ENCODE measurements around the gene BRD3. TPM values are rescaled to one million over a fixed set of nuclear protein-coding genes. Genes with fewer than 3 reads are reported as not detected.
A peak's percentile ranks its signal among the peaks of the same experiment; 100 is the strongest.

The BRD3 gene
- total RNA-seq, 4 donors from 2014 or later: 61.6 to 70.8 (median 65.3) TPM

- Histone ChIP-seq H3K4me1 (peaks cover 0 to 35% (median 20%) of the 10 kb centered on the region in 4 donors), H3K27me3 (no peaks in the 10 kb centered on the region), H3K9me3 (no peaks in the 10 kb centered on the region), H3K36me3 (no peaks in the 10 kb centered on the region), H3K27ac (peak overlapping the region; percentile 85 to 92 (median 89)), H3K4me3 (peak overlapping the region; percentile 64 to 84 (median 75))
- TF ChIP-seq, protein P1, sequence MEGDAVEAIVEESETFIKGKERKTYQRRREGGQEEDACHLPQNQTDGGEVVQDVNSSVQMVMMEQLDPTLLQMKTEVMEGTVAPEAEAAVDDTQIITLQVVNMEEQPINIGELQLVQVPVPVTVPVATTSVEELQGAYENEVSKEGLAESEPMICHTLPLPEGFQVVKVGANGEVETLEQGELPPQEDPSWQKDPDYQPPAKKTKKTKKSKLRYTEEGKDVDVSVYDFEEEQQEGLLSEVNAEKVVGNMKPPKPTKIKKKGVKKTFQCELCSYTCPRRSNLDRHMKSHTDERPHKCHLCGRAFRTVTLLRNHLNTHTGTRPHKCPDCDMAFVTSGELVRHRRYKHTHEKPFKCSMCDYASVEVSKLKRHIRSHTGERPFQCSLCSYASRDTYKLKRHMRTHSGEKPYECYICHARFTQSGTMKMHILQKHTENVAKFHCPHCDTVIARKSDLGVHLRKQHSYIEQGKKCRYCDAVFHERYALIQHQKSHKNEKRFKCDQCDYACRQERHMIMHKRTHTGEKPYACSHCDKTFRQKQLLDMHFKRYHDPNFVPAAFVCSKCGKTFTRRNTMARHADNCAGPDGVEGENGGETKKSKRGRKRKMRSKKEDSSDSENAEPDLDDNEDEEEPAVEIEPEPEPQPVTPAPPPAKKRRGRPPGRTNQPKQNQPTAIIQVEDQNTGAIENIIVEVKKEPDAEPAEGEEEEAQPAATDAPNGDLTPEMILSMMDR (IDR thresholded peaks at IDR 0.05): no peak
- TF ChIP-seq POLR2A (IDR thresholded peaks at IDR 0.05): no peak
- TF ChIP-seq EP300 (IDR thresholded peaks at IDR 0.05): no peak
- whole genome bisulfite sequencing, 2 donors: 45 to 64% methylated on average over 6 to 15 of the region's 16 CpGs
- DNase-seq (ENCODE audit: low spot score in 2 of 2): no peak
Measured at GRCh38 chr9:133993635-133994253, 74.1 kb downstream of the BRD3 start.

DNA sequence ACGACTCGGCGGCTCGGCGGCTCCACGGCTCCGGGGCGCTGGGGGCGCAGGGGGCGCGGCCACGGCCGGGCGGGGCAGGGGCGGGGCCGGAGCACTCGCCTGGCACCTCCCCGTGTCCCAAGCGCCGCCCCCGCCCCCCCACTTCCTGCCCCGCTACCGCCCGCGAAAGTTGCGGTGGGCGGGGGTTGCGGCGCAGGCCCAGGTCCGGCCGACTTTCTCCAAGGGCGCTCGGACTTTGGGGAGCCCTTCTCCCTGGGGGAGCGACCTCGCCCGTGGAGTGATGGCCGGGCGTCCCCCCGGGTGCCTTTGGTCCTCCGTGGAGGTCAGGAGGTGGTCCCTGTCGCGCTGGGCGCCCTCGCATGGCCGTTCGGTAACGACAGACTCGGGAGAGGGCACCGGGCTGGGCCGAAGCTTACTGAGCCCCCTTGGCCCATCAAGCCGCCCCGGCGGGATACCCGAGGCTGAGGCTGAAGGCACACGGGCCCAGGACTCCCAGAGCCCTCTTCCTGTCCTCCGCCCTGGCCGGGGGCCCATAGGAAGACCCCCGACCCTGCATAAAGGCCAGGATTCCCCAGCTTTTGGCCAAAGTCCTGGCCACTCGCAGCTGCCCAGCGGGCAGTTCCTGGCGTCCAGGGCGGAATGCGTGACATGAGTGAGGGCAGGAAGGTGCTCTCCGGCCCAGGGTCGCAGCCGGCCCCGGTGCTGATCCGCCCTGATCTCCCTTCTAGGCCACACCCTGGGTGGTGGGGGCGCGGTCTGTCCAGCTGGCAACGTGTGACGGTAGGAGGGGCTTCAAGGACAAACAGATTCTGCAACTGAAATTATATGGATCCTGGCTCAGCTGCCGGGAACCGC is 74.8 kb downstream of the BRD3 start:
- H3K4me3 ChIP-seq: peak overlapping the region; percentile 64 to 84 (median 75)
- H3K4me1 ChIP-seq: peaks cover 0 to 35% (median 20%) of the 10 kb centered on the region in 4 donors

GRCh38 chr9:133991964-133992779 is 75.7 kb downstream of the BRD3 start, which contains the start of gene VAV2:
TSS of gene VAV2 (minus strand) at chr9:133992324. CDS start at chr9:133992278, 46 bp downstream.
- TF ChIP-seq, protein P1 (IDR thresholded peaks at IDR 0.05): peak in 1 of 5 experiments; percentile 9
- TF ChIP-seq EP300 (IDR thresholded peaks at IDR 0.05) (no peak), POLR2A (IDR thresholded peaks at IDR 0.05) (no peak)
- DNase-seq (ENCODE audit: low spot score in 2 of 2): peak in 1 of 2 donors; percentile 30
- H3K36me3 ChIP-seq: no peaks in the 10 kb centered on the region
- peak within 1 kb of the TSS; percentile 85 to 92 (median 89) for H3K27ac ChIP-seq
- peak within 1 kb of the TSS; percentile 73 to 84 (median 76) for H3K4me3 ChIP-seq
- H3K9me3 ChIP-seq: no peaks in the 10 kb centered on the region
- 0% methylated on average over 7 to 58 of the region's 124 CpGs for WGBS, 2 donors
- H3K27me3 ChIP-seq: no peaks in the 10 kb centered on the region
- H3K4me1 ChIP-seq: peaks cover 0 to 35% (median 20%) of the 10 kb centered on the region in 4 donors

More for the DNA sequence above, 74.8 kb downstream of the BRD3 start:
- no peaks in the 10 kb centered on the region for H3K27me3 ChIP-seq
- H3K9me3 ChIP-seq: no peaks in the 10 kb centered on the region
- peak; percentile 81 to 88 for DNase-seq (ENCODE audit: low spot score in 2 of 2)
- H3K36me3 ChIP-seq: no peaks in the 10 kb centered on the region
- TF ChIP-seq POLR2A (IDR thresholded peaks at IDR 0.05): peak; percentile 23 to 36
- TF ChIP-seq, protein P1 (IDR thresholded peaks at IDR 0.05): peak; percentile 33 to 68 (median 50)
- peak in 1 of 2 donors; percentile 66 for TF ChIP-seq EP300 (IDR thresholded peaks at IDR 0.05)
- H3K27ac ChIP-seq: peak overlapping the region; percentile 85 to 92 (median 89)
- WGBS, 2 donors: 0 to 1% methylated on average over 15 to 34 of the region's 74 CpGs

DNA sequence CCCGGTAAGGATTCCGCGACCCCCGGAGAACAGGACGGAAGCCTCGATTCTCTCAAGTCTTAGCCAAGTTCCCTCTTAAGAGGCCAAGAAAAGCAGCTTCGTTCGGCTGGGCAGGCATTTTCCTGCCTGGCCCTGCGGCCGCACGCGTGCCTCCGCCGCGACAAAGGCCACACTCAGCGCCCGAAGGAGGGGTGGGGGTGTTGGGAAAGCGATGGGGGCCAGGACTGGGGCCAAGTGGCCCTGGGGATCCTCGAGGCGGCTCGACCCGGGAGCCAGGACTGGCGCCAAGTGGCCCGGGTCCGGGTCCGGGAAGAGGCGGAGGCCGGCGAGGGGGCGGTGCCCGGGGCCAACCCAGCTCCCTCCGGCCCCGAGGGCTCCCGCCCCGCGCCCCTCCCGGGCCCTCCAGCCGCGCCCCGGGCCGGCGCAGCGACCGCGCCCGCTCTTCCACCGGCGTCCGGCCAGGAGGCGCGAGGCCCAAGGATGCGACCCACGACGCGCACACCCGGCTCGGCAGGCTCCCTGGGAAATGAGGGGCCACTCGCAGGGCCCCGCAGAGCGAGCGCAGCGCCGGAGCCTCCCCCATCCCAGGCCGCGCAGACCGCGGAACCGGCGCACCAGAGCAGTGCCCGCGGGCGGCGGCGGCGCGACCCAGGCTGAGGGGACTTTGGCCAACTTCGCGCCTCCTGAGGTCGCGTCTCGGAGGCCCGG is 76.5 kb downstream of the BRD3 start:
- Histone ChIP-seq H3K27me3 (no peaks in the 10 kb centered on the region), H3K9me3 (no peaks in the 10 kb centered on the region), H3K36me3 (no peaks in the 10 kb centered on the region), H3K4me3 (peak overlapping the region; percentile 57 to 84 (median 74)), H3K27ac (peak overlapping the region in 3 of 4 donors; percentile 85 to 88 (median 85)), H3K4me1 (peaks cover 0 to 35% (median 20%) of the 10 kb centered on the region in 4 donors)
- 0 to 1% methylated on average over 13 to 24 of the region's 82 CpGs for WGBS, 2 donors
- no peak for DNase-seq (ENCODE audit: low spot score in 2 of 2)
- TF ChIP-seq POLR2A (IDR thresholded peaks at IDR 0.05) (no peak), EP300 (IDR thresholded peaks at IDR 0.05) (peak in 1 of 2 donors; percentile 14)
- TF ChIP-seq, protein P1 (IDR thresholded peaks at IDR 0.05): no peak

Measured in tibial nerve (tissue), 4 donors.